ENCODE measurements around the gene UBQLN2. TPM values are rescaled to one million over a fixed set of nuclear protein-coding genes. Genes with fewer than 3 reads are reported as not detected.
A peak's percentile ranks its signal among the peaks of the same experiment; 100 is the strongest.
"Not testable (repeated sequence)": the region's sequence is repeated elsewhere in the genome, so short reads cannot be mapped to it uniquely, and the experiment has no call there.

Gene UBQLN2
- polyA plus RNA-seq (2013), result 29.2 and 29.6 TPM in 2 replicates

DNA sequence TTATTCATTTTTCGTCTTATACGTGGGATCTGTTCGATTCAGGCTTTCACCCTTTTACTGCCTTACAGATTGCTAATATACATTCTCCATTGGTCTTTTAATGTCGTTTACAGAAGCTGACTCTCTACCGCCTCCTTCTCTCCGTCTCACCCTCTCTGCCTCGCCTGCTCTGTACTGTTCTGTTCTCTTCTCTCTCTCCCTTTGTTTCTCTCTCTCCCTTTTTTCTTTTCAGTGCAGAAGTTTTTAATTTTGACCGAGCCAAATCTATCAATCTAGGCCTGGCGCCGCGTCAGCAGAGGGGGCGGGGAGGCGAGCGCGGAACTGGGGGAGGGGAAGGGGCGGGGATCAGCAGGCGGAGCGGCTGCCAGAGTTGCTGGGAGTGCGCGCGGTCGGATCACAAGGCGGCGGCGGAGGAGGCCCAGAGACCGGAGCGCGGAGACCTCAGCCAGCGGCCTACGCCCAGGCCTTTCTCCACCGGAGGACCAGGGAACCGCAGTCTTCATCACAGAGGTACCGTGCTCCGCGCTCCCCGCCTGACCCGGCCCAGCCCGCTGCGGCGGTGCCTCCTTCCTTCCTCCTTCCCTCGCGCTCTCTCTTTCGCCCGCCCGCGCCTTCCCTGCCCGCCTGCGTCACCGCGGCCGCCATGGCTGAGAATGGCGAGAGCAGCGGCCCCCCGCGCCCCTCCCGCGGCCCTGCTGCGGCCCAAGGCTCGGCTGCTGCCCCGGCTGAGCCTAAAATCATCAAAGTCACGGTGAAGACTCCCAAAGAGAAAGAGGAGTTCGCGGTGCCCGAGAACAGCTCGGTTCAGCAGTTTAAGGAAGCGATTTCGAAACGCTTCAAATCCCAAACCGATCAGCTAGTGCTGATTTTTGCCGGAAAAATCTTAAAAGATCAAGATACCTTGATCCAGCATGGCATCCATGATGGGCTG is at the start of gene UBQLN2:
UBQLN2 (plus strand) TSS at position 397 of the 931 bp plus-strand sequence; CDS start at position 644, 247 bp downstream.
- DNase-seq, result peak; percentile 48 to 61
- Histone ChIP-seq H3K36me3 (ENCODE audit: control insufficient read depth in 1 of 2, insufficient read depth in 2 of 2, low read length in 2 of 2) (peaks cover 3 to 5% of the 10 kb centered on the region in 2 experiments), H2BK12ac (ENCODE audit: low read length) (no peak within 1 kb of the TSS), H3K4me1 (ENCODE audit: control insufficient read depth in 1 of 2, insufficient read depth in 2 of 2, low read length in 2 of 2) (peaks cover 0 to 8% of the 10 kb centered on the region in 2 experiments), H3K27ac (ENCODE audit: low read depth, low read length) (peak within 1 kb of the TSS; percentile 82), H3K79me1 (ENCODE audit: low read length) (peaks cover 8% of the 10 kb centered on the region), H2BK5ac (ENCODE audit: low read depth, low read length, poor library complexity) (peak within 1 kb of the TSS; percentile 70), H3K18ac (ENCODE audit: low read length) (peak within 1 kb of the TSS; percentile 96), H4K8ac (ENCODE audit: low read depth, low read length) (peak within 1 kb of the TSS; percentile 62), H2BK120ac (ENCODE audit: insufficient read depth, low read length, poor library complexity) (peak within 1 kb of the TSS; percentile 59), H3K9me3 (ENCODE audit: insufficient read depth, low read depth, low read length) (no peaks in the 10 kb centered on the region), H3K9ac (ENCODE audit: low read length) (peak within 1 kb of the TSS; percentile 93), H4K91ac (ENCODE audit: low read depth, low read length) (peak within 1 kb of the TSS; percentile 85), H2AFZ (ENCODE audit: insufficient read depth, low read length, poor library complexity) (peak within 1 kb of the TSS; percentile 56), H3K4me3 (ENCODE audit: low read depth, low read length) (peak within 1 kb of the TSS; percentile 95), H3K14ac (ENCODE audit: low read length) (peak within 1 kb of the TSS; percentile 63), H4K12ac (ENCODE audit: low read depth, low read length) (peak within 1 kb of the TSS; percentile 57), H3K79me2 (ENCODE audit: control insufficient read depth, insufficient read depth, low read length, poor library complexity) (peaks cover 20% of the 10 kb centered on the region), H3K4me2 (ENCODE audit: low read length) (peak within 1 kb of the TSS; percentile 88), H2AK5ac (ENCODE audit: low read length) (no peak within 1 kb of the TSS), H3K27me3 (ENCODE audit: insufficient read depth, low read length) (no peaks in the 10 kb centered on the region), H3K4ac (ENCODE audit: low read depth, low read length) (peak within 1 kb of the TSS; percentile 85), H3K23ac (ENCODE audit: low read length) (no peak within 1 kb of the TSS)
- WGBS (ENCODE audit: extremely low coverage, insufficient coverage, insufficient read length), result no CpG with 5 or more reads among the region's 70 CpGs

GRCh38 chrX:56519642-56520041 is 43.8 kb upstream of the UBQLN2 start:
- no peak overlapping the region for H2BK12ac ChIP-seq (ENCODE audit: low read length)
- no peak for DNase-seq
- no peaks in the 10 kb centered on the region for H3K36me3 ChIP-seq (ENCODE audit: control insufficient read depth in 1 of 2, insufficient read depth in 2 of 2, low read length in 2 of 2)
- H3K14ac ChIP-seq (ENCODE audit: low read length), result no peak overlapping the region
- H3K79me1 ChIP-seq (ENCODE audit: low read length), result no peaks in the 10 kb centered on the region
- H3K4me2 ChIP-seq (ENCODE audit: low read length), result no peak overlapping the region
- H3K27me3 ChIP-seq (ENCODE audit: insufficient read depth, low read length), result no peaks in the 10 kb centered on the region
- no peaks in the 10 kb centered on the region for H3K9me3 ChIP-seq (ENCODE audit: insufficient read depth, low read depth, low read length)
- no peak overlapping the region for H4K12ac ChIP-seq (ENCODE audit: low read depth, low read length)
- no peak overlapping the region for H2AK5ac ChIP-seq (ENCODE audit: low read length)
- no peak overlapping the region for H3K4ac ChIP-seq (ENCODE audit: low read depth, low read length)
- H3K18ac ChIP-seq (ENCODE audit: low read length), result no peak overlapping the region
- no peak overlapping the region for H3K23ac ChIP-seq (ENCODE audit: low read length)
- H4K91ac ChIP-seq (ENCODE audit: low read depth, low read length), result no peak overlapping the region
- H3K4me1 ChIP-seq (ENCODE audit: control insufficient read depth in 1 of 2, insufficient read depth in 2 of 2, low read length in 2 of 2), result no peaks in the 10 kb centered on the region
- no peak overlapping the region for H3K9ac ChIP-seq (ENCODE audit: low read length)
- no peak overlapping the region for H2BK5ac ChIP-seq (ENCODE audit: low read depth, low read length, poor library complexity)
- H2AFZ ChIP-seq (ENCODE audit: insufficient read depth, low read length, poor library complexity), result no peak overlapping the region
- H2BK120ac ChIP-seq (ENCODE audit: insufficient read depth, low read length, poor library complexity), result no peak overlapping the region
- no peak overlapping the region for H3K27ac ChIP-seq (ENCODE audit: low read depth, low read length)
- no CpG with 5 or more reads among the region's 2 CpGs for WGBS (ENCODE audit: extremely low coverage, insufficient coverage, insufficient read length)
- no peak overlapping the region for H4K8ac ChIP-seq (ENCODE audit: low read depth, low read length)
- H3K4me3 ChIP-seq (ENCODE audit: low read depth, low read length), result no peak overlapping the region
- H3K79me2 ChIP-seq (ENCODE audit: control insufficient read depth, insufficient read depth, low read length, poor library complexity), result no peaks in the 10 kb centered on the region

- not testable (repeated sequence) for H3K79me2 ChIP-seq (ENCODE audit: control insufficient read depth, insufficient read depth, low read length, poor library complexity); H4K12ac ChIP-seq (ENCODE audit: low read depth, low read length); H3K4me1 ChIP-seq (ENCODE audit: control insufficient read depth in 1 of 2, insufficient read depth in 2 of 2, low read length in 2 of 2); H3K27me3 ChIP-seq (ENCODE audit: insufficient read depth, low read length); H3K4me2 ChIP-seq (ENCODE audit: low read length); H3K23ac ChIP-seq (ENCODE audit: low read length); H3K4ac ChIP-seq (ENCODE audit: low read depth, low read length); H2AFZ ChIP-seq (ENCODE audit: insufficient read depth, low read length, poor library complexity); H4K91ac ChIP-seq (ENCODE audit: low read depth, low read length); H3K18ac ChIP-seq (ENCODE audit: low read length); H2BK120ac ChIP-seq (ENCODE audit: insufficient read depth, low read length, poor library complexity); DNase-seq; H3K27ac ChIP-seq (ENCODE audit: low read depth, low read length); H3K9ac ChIP-seq (ENCODE audit: low read length); H2AK5ac ChIP-seq (ENCODE audit: low read length); H2BK12ac ChIP-seq (ENCODE audit: low read length); H3K4me3 ChIP-seq (ENCODE audit: low read depth, low read length); H3K9me3 ChIP-seq (ENCODE audit: insufficient read depth, low read depth, low read length); H3K14ac ChIP-seq (ENCODE audit: low read length); H3K36me3 ChIP-seq (ENCODE audit: control insufficient read depth in 1 of 2, insufficient read depth in 2 of 2, low read length in 2 of 2); H4K8ac ChIP-seq (ENCODE audit: low read depth, low read length); H2BK5ac ChIP-seq (ENCODE audit: low read depth, low read length, poor library complexity); H3K79me1 ChIP-seq (ENCODE audit: low read length)
- no CpG with 5 or more reads among the region's 2 CpGs for WGBS (ENCODE audit: extremely low coverage, insufficient coverage, insufficient read length)
Observed at GRCh38 chrX:56529482-56530007, 33.9 kb upstream of the UBQLN2 start.

DNA sequence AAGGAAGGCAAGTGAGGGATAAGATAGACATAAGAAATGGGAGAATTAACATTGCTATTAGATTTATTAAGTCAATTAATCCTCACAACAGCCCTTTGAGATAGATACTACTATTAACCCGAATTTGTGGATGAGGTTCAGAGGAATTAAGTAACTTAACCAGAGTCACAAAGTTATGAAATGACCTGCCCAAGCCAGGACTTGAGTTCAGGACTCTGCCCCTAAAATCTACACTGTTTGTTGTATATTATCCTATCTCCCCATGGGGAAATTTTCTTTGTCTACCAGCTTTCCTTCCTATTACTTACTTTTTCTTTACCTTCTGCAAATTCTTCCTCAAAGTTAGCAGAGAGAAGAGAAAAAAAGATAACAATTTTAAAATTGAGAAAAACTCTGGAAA is 33.4 kb upstream of the UBQLN2 start:
- H3K4me1 ChIP-seq (ENCODE audit: control insufficient read depth in 1 of 2, insufficient read depth in 2 of 2, low read length in 2 of 2), result no peaks in the 10 kb centered on the region
- H3K4me2 ChIP-seq (ENCODE audit: low read length), result no peak overlapping the region
- H4K12ac ChIP-seq (ENCODE audit: low read depth, low read length), result no peak overlapping the region
- no peak overlapping the region for H2BK5ac ChIP-seq (ENCODE audit: low read depth, low read length, poor library complexity)
- no peak overlapping the region for H2AK5ac ChIP-seq (ENCODE audit: low read length)
- no peak overlapping the region for H3K14ac ChIP-seq (ENCODE audit: low read length)
- no peaks in the 10 kb centered on the region for H3K79me2 ChIP-seq (ENCODE audit: control insufficient read depth, insufficient read depth, low read length, poor library complexity)
- H3K9ac ChIP-seq (ENCODE audit: low read length), result no peak overlapping the region
- H4K8ac ChIP-seq (ENCODE audit: low read depth, low read length), result no peak overlapping the region
- no peak overlapping the region for H4K91ac ChIP-seq (ENCODE audit: low read depth, low read length)
- no peaks in the 10 kb centered on the region for H3K36me3 ChIP-seq (ENCODE audit: control insufficient read depth in 1 of 2, insufficient read depth in 2 of 2, low read length in 2 of 2)
- H2AFZ ChIP-seq (ENCODE audit: insufficient read depth, low read length, poor library complexity), result no peak overlapping the region
- no peaks in the 10 kb centered on the region for H3K79me1 ChIP-seq (ENCODE audit: low read length)
- no peaks in the 10 kb centered on the region for H3K27me3 ChIP-seq (ENCODE audit: insufficient read depth, low read length)
- H3K18ac ChIP-seq (ENCODE audit: low read length), result no peak overlapping the region
- no CpG with 5 or more reads among the region's 1 CpG for WGBS (ENCODE audit: extremely low coverage, insufficient coverage, insufficient read length)
- no peak overlapping the region for H3K23ac ChIP-seq (ENCODE audit: low read length)
- H2BK12ac ChIP-seq (ENCODE audit: low read length), result no peak overlapping the region
- DNase-seq, result no peak
- no peak overlapping the region for H3K27ac ChIP-seq (ENCODE audit: low read depth, low read length)
- H3K4me3 ChIP-seq (ENCODE audit: low read depth, low read length), result no peak overlapping the region
- H3K9me3 ChIP-seq (ENCODE audit: insufficient read depth, low read depth, low read length), result no peaks in the 10 kb centered on the region
- no peak overlapping the region for H2BK120ac ChIP-seq (ENCODE audit: insufficient read depth, low read length, poor library complexity)
- no peak overlapping the region for H3K4ac ChIP-seq (ENCODE audit: low read depth, low read length)
